NCI-H2196 (cell line): ENCODE results near the gene GRHL1.
A peak's percentile ranks its signal among the peaks of the same experiment; 100 is the strongest.

Source experiments
- DNase-seq: peaks from one replicate; lab custom pipeline; 2025; ENCODE audit not compliant: unreplicated experiment; lab: John Stamatoyannopoulos, UW

Gene GRHL1

GRCh38 chr2:10041711-10042110 lies 90.2 kb downstream of the GRHL1 start:
- no peak for DNase-seq

- DNase-seq: peak; percentile 45
These were observed 91.0 kb downstream of the GRHL1 start for GRCh38 chr2:10042301-10043161.

GRCh38 chr2:10043256-10043905 lies 91.9 kb downstream of the GRHL1 start, which contains the start of gene KLF11:
Gene KLF11 (plus strand): TSS chr2:10043550. CDS start chr2:10043717, 167 bp downstream.
- DNase-seq: peak; percentile 99

- peak; percentile 100 for DNase-seq
These were observed 92.6 kb downstream of the GRHL1 start for GRCh38 chr2:10043906-10044601.

- DNase-seq: no peak
These were observed 94.3 kb downstream of the GRHL1 start for GRCh38 chr2:10045561-10046355.

- no peak for DNase-seq
These were observed 95.4 kb downstream of the GRHL1 start for GRCh38 chr2:10046931-10047330.

- DNase-seq: no peak
These were observed 96.4 kb downstream of the GRHL1 start for GRCh38 chr2:10047616-10048500.

GRCh38 chr2:10048501-10049171 lies 97.1 kb downstream of the GRHL1 start:
- DNase-seq: peak; percentile 41
